Measurements from ENCODE around the gene CCDC15. TPM values are rescaled to one million over a fixed set of nuclear protein-coding genes. Genes with fewer than 3 reads are reported as not detected.

CCDC15 gene
- total RNA-seq, 1 donor from 2014 or later: 3.3 TPM

GRCh38 chr11:124971810-124972209 is 17.8 kb downstream of the CCDC15 start:
- no peak overlapping the region for H3K4me3 ChIP-seq (ENCODE audit: low read depth, low read length)
- no peak for TF ChIP-seq CTCF (conservative IDR thresholded peaks at IDR 0.05; ENCODE audit: low read depth, low read length)
- no peak for DNase-seq (ENCODE audit: low read depth)

GRCh38 chr11:124976531-124976930 is 22.5 kb downstream of the CCDC15 start:
- no peak for TF ChIP-seq CTCF (conservative IDR thresholded peaks at IDR 0.05; ENCODE audit: low read depth, low read length)
- H3K4me3 ChIP-seq (ENCODE audit: low read depth, low read length): no peak overlapping the region
- DNase-seq (ENCODE audit: low read depth): no peak

GRCh38 chr11:124977006-124977405 is 23.0 kb downstream of the CCDC15 start:
- no peak overlapping the region for H3K4me3 ChIP-seq (ENCODE audit: low read depth, low read length)
- no peak for DNase-seq (ENCODE audit: low read depth)
- no peak for TF ChIP-seq CTCF (conservative IDR thresholded peaks at IDR 0.05; ENCODE audit: low read depth, low read length)

GRCh38 chr11:124978316-124978715 is 24.3 kb downstream of the CCDC15 start:
- DNase-seq (ENCODE audit: low read depth): no peak
- no peak for TF ChIP-seq CTCF (conservative IDR thresholded peaks at IDR 0.05; ENCODE audit: low read depth, low read length)
- H3K4me3 ChIP-seq (ENCODE audit: low read depth, low read length): no peak overlapping the region

GRCh38 chr11:124982043-124982442 is 28.0 kb downstream of the CCDC15 start:
- TF ChIP-seq CTCF (conservative IDR thresholded peaks at IDR 0.05; ENCODE audit: low read depth, low read length): no peak
- no peak overlapping the region for H3K4me3 ChIP-seq (ENCODE audit: low read depth, low read length)
- no peak for DNase-seq (ENCODE audit: low read depth)

- H3K4me3 ChIP-seq (ENCODE audit: low read depth, low read length): no peak overlapping the region
Measured at GRCh38 chr11:124983674-124984511, 29.9 kb downstream of the CCDC15 start.

More at GRCh38 chr11:124983674-124984511, 29.9 kb downstream of the CCDC15 start:
- DNase-seq (ENCODE audit: low read depth): no peak
- no peak for TF ChIP-seq CTCF (conservative IDR thresholded peaks at IDR 0.05; ENCODE audit: low read depth, low read length)

All from epithelial cell of proximal tubule (primary cell).